PC-3 (cell line): ENCODE data around the gene LSM3. TPM values are rescaled to one million over a fixed set of nuclear protein-coding genes. Genes with fewer than 3 reads are reported as not detected.

ENCODE experiments used
- ATAC-seq: fragments of 200-7000 bp; cut with Tn5 transposase; 2 replicates; pipeline ENCODE4 v1.9.1; 2020; ENCODE audit warnings: mild to moderate bottlenecking, moderate library complexity
- BruUV-seq: library from RNA; stranded (reverse); fragments of 400-500 nt; replicated peaks from 2 replicates; lab custom pipeline; 2021; lab: Mats Ljungman, UMichigan
- CTCF ChIA-PET: fragments of 300-600 bp; sonication (Branson Sonifier 250); formaldehyde crosslinking; loops from one replicate; lab custom pipeline; 2022; ENCODE audit warnings: antibody characterized with exemption; lab: Charles Lee
- POLR2A ChIA-PET: fragments of 300-600 bp; sonication (Branson Sonifier 250); formaldehyde crosslinking; loops from one replicate; lab custom pipeline; 2022; ENCODE audit warnings: antibody characterized with exemption; ENCODE audit not compliant: unreplicated experiment; lab: Charles Lee
- DNase-seq: peaks from one replicate; pipeline ENCODE4 v3.0.0-alpha.2; 2015
- H2AFZ ChIP-seq: fragments of 300-600 bp; sonication (generic); 2 replicates; pipeline ENCODE4 v1.6.0; 2016; ENCODE audit warnings: antibody characterized with exemption, low read length
- H3F3A ChIP-seq: fragments of 300-600 bp; sonication (generic); one replicate; pipeline ENCODE4 v1.6.0; 2017; ENCODE audit warnings: antibody characterized with exemption, low read length, control low read depth, mild to moderate bottlenecking; ENCODE audit not compliant: unreplicated experiment
- H3K27ac ChIP-seq: fragments of 300-600 bp; sonication (generic); 2 replicates; pipeline ENCODE4 v1.5.1; 2016; ENCODE audit warnings: mild to moderate bottlenecking, low read length
- H3K27me3 ChIP-seq: fragments of 300-600 bp; sonication (generic); 2 replicates; pipeline ENCODE4 v1.6.1; 2016; ENCODE audit warnings: low read length, mixed read lengths
- H3K36me3 ChIP-seq: fragments of 300-600 bp; sonication (generic); 2 replicates; pipeline ENCODE4 v1.6.1; 2016; ENCODE audit warnings: low read depth, mixed run types, low read length, mixed read lengths
- H3K4me1 ChIP-seq: fragments of 300-600 bp; sonication (generic); 2 replicates; pipeline ENCODE4 v1.5.1; 2016; ENCODE audit warnings: low read length; ENCODE audit not compliant: insufficient read depth
- H3K4me2 ChIP-seq: fragments of 300-600 bp; sonication (generic); 2 replicates; pipeline ENCODE4 v1.6.0; 2016; ENCODE audit warnings: low read length
- H3K4me3 ChIP-seq: fragments of 300-600 bp; sonication (generic); 2 replicates; pipeline ENCODE4 v1.5.1; 2016; ENCODE audit warnings: mild to moderate bottlenecking, low read length, mixed read lengths
- H3K79me2 ChIP-seq: fragments of 300-600 bp; sonication (generic); 2 replicates; pipeline ENCODE4 v1.6.1; 2017; ENCODE audit warnings: low read length, mixed read lengths
- H3K9ac ChIP-seq: fragments of 300-600 bp; sonication (generic); 2 replicates; pipeline ENCODE4 v1.6.0; 2016; ENCODE audit warnings: mild to moderate bottlenecking, low read length
- H3K9me2 ChIP-seq: fragments of 300-600 bp; sonication (generic); replicated peaks from 2 replicates; pipeline ENCODE4 v1.6.1; 2016; ENCODE audit warnings: mixed run types, low read length, mixed read lengths
- H3K9me3 ChIP-seq: fragments of 300-600 bp; sonication (generic); 2 replicates; pipeline ENCODE4 v1.6.1; 2016; ENCODE audit warnings: low read length, mixed read lengths
- H4K20me1 ChIP-seq: fragments of 300-600 bp; sonication (generic); 2 replicates; pipeline ENCODE4 v1.6.1; 2016; ENCODE audit warnings: low read length, mixed read lengths
- CTCF ChIP-seq: fragments of 300-600 bp; sonication (generic); conservative IDR thresholded peaks from 2 replicates; pipeline ENCODE4 v1.5.1; 2017; ENCODE audit warnings: antibody characterized with exemption, low read depth, mild to moderate bottlenecking, low read length
- EZH2 ChIP-seq: fragments of 300-600 bp; sonication (generic); IDR thresholded peaks from one replicate; pipeline ENCODE4 v1.6.1; 2017; ENCODE audit warnings: antibody characterized with exemption, mild to moderate bottlenecking, low read length; ENCODE audit not compliant: unreplicated experiment
- EZH2phosphoT487 ChIP-seq: fragments of 300-600 bp; sonication (generic); IDR thresholded peaks from 2 replicates; pipeline ENCODE4 v1.6.1; 2018; ENCODE audit warnings: mild to moderate bottlenecking, antibody characterized with exemption, low read length, borderline replicate concordance
- intact Hi-C: fragments of 100-400 bp; cut with micrococcal nuclease; formaldehyde crosslinking; loops from 2 replicates; pipeline ENCODE4 v1.9.0; 2023
- total RNA-seq: library from RNA; depleted of rRNA; stranded (reverse); fragments of >200 nt; gene quantifications from 2 replicates; pipeline ENCODE4 v1.2.3, GENCODE V29; 2014

LSM3 gene
- total RNA-seq, 1 experiment from 2014 or later, result 27.2 TPM

- H2AFZ ChIP-seq, result no peak overlapping the region
- no peak for TF ChIP-seq EZH2
- TF ChIP-seq CTCF, result no peak
- no peak for TF ChIP-seq EZH2phosphoT487
- POLR2A ChIA-PET, result interaction anchor here (0.6 kb wide), 1 partner anchor 16 kb away, joined by 4 read pairs; no protein-coding TSS in a partner anchor
- no peaks in the 10 kb centered on the region for H3K9me3 ChIP-seq
- no peaks in the 10 kb centered on the region for H4K20me1 ChIP-seq
- intact Hi-C loops, result no loop called here
- H3K27me3 ChIP-seq, result no peaks in the 10 kb centered on the region
- ATAC-seq, result no peak
- H3K36me3 ChIP-seq, result peaks cover 17% of the 10 kb centered on the region; the same call in 1 of the 2 replicates
- no TSS peak for BruUV-seq
- no peaks in the 10 kb centered on the region for H3K79me2 ChIP-seq
- H3K4me2 ChIP-seq, result no peak overlapping the region
- no peaks in the 10 kb centered on the region for H3K4me1 ChIP-seq
- no peak for DNase-seq
- CTCF ChIA-PET, result no interaction called here
- H3K9ac ChIP-seq, result no peak overlapping the region
- no peaks in the 10 kb centered on the region for H3F3A ChIP-seq
- H3K27ac ChIP-seq, result no peak overlapping the region
- H3K9me2 ChIP-seq, result no peaks in the 10 kb centered on the region
- H3K4me3 ChIP-seq, result no peak overlapping the region
Measured at GRCh38 chr3:14153663-14154062, 25.0 kb upstream of the LSM3 start.

GRCh38 chr3:14154276-14154675 is 24.3 kb upstream of the LSM3 start:
- no peaks in the 10 kb centered on the region for H3F3A ChIP-seq
- H3K9ac ChIP-seq, result no peak overlapping the region
- no peak overlapping the region for H2AFZ ChIP-seq
- no peak for TF ChIP-seq CTCF
- TF ChIP-seq EZH2phosphoT487, result no peak
- no peak for TF ChIP-seq EZH2
- DNase-seq (no peak), ATAC-seq (no peak)
- no peaks in the 10 kb centered on the region for H3K79me2 ChIP-seq
- H3K4me1 ChIP-seq, result no peaks in the 10 kb centered on the region
- no peaks in the 10 kb centered on the region for H3K9me3 ChIP-seq
- no TSS peak for BruUV-seq
- CTCF ChIA-PET, result no interaction called here
- H3K27ac ChIP-seq, result no peak overlapping the region
- peaks cover 23% of the 10 kb centered on the region for H3K36me3 ChIP-seq
- POLR2A ChIA-PET, result interaction anchor here (0.6 kb wide), 1 partner anchor 16 kb away, joined by 4 read pairs; no protein-coding TSS in a partner anchor
- no peaks in the 10 kb centered on the region for H4K20me1 ChIP-seq
- no peak overlapping the region for H3K4me2 ChIP-seq
- H3K9me2 ChIP-seq, result no peaks in the 10 kb centered on the region
- H3K27me3 ChIP-seq, result no peaks in the 10 kb centered on the region
- H3K4me3 ChIP-seq, result no peak overlapping the region
- intact Hi-C loops, result no loop called here

GRCh38 chr3:14154895-14155440 is 23.6 kb upstream of the LSM3 start:
- no peaks in the 10 kb centered on the region for H3F3A ChIP-seq
- DNase-seq (no peak), ATAC-seq (no peak)
- no peak for TF ChIP-seq EZH2phosphoT487
- TF ChIP-seq EZH2, result no peak
- no peak for TF ChIP-seq CTCF
- H3K79me2 ChIP-seq, result no peaks in the 10 kb centered on the region
- H3K4me2 ChIP-seq, result no peak overlapping the region
- no peaks in the 10 kb centered on the region for H3K9me2 ChIP-seq
- no peaks in the 10 kb centered on the region for H4K20me1 ChIP-seq
- H3K36me3 ChIP-seq, result peaks cover 28% of the 10 kb centered on the region
- H3K27me3 ChIP-seq, result no peaks in the 10 kb centered on the region
- intact Hi-C loops, result no loop called here
- H3K27ac ChIP-seq, result no peak overlapping the region
- ChIA-PET CTCF (no interaction called here), POLR2A (no interaction called here)
- H3K9me3 ChIP-seq, result no peaks in the 10 kb centered on the region
- BruUV-seq, result no TSS peak
- no peak overlapping the region for H3K4me3 ChIP-seq
- no peak overlapping the region for H2AFZ ChIP-seq
- no peak overlapping the region for H3K9ac ChIP-seq
- H3K4me1 ChIP-seq, result no peaks in the 10 kb centered on the region
